CD4-positive, alpha-beta T cell (primary cell): ENCODE measurements around the gene STAT6. TPM values are rescaled to one million over a fixed set of nuclear protein-coding genes. Genes with fewer than 3 reads are reported as not detected.
A peak's percentile ranks its signal among the peaks of the same experiment; 100 is the strongest.
"Not testable (repeated sequence)": the region's sequence is repeated elsewhere in the genome, so short reads cannot be mapped to it uniquely, and the experiment has no call there.

Experiments
- ATAC-seq: fragments of 200-7000 bp; cut with Tn5 transposase; one replicate; pipeline ENCODE4 v1.10.0; 2022; ENCODE audit warnings: mild to moderate bottlenecking; ENCODE audit not compliant: poor library complexity
- CTCF ChIA-PET: fragments of 350-600 bp; sonication (Branson Sonifier 250); formaldehyde crosslinking; loops from one replicate; lab custom pipeline; 2021; ENCODE audit warnings: antibody characterized with exemption, inconsistent platforms; lab: Charles Lee
- POLR2A ChIA-PET: fragments of 350-600 bp; sonication (Branson Sonifier 250); formaldehyde crosslinking; loops from one replicate; lab custom pipeline; 2021; ENCODE audit warnings: antibody characterized with exemption, inconsistent platforms; lab: Charles Lee
- DNase-seq, 14 experiments: peaks; one replicate each; pipeline ENCODE4 v3.0.0-alpha.2; 2013 to 2020; ENCODE audit warnings: mixed read lengths in 2 of 14
- H3K27ac ChIP-seq, 2 donors: one replicate each; pipeline versions ENCODE4 v1.5.1 to v1.7.0; 2013; ENCODE audit warnings: low read length in 2 of 2, low read depth in 1 of 2, mild to moderate bottlenecking in 1 of 2
- H3K27me3 ChIP-seq, 2 experiments: 1 replicate in 1 of 2; 2 replicates in 1 of 2; pipeline versions ENCODE4 v1.6.1 to v1.7.0; 2013; ENCODE audit warnings: low read length in 2 of 2, control low read depth in 1 of 2, mild to moderate bottlenecking in 1 of 2, moderate library complexity in 1 of 2; ENCODE audit not compliant: insufficient read depth in 2 of 2, control insufficient read depth in 1 of 2
- H3K36me3 ChIP-seq: one replicate; pipeline ENCODE4 v1.6.1; 2013; ENCODE audit warnings: low read length, control low read depth; ENCODE audit not compliant: insufficient read depth
- H3K4me1 ChIP-seq: one replicate; pipeline ENCODE4 v1.6.1; 2013; ENCODE audit warnings: low read length, control low read depth; ENCODE audit not compliant: insufficient read depth
- H3K4me3 ChIP-seq: one replicate; pipeline ENCODE4 v1.5.1; 2013; ENCODE audit warnings: mild to moderate bottlenecking, low read length, moderate library complexity
- H3K9me3 ChIP-seq, 2 experiments: 1 replicate in 1 of 2; 2 replicates in 1 of 2; pipeline versions ENCODE4 v1.6.1 to v1.7.0; 2013; ENCODE audit warnings: low read length in 2 of 2, mild to moderate bottlenecking in 2 of 2, control low read depth in 1 of 2, moderate library complexity in 1 of 2; ENCODE audit not compliant: control insufficient read depth in 1 of 2, insufficient read depth in 1 of 2
- H3K27ac Mint-ChIP-seq: one replicate; pipeline ENCODE4 v1.8.0; 2020; ENCODE audit warnings: mixed read lengths
- H3K27me3 Mint-ChIP-seq: one replicate; pipeline ENCODE4 v1.8.0; 2021; ENCODE audit warnings: mixed read lengths
- H3K36me3 Mint-ChIP-seq: one replicate; pipeline ENCODE4 v1.8.0; 2021; ENCODE audit warnings: low read depth, mixed read lengths
- H3K4me1 Mint-ChIP-seq: one replicate; pipeline ENCODE4 v1.8.0; 2021; ENCODE audit warnings: low read depth, mixed read lengths
- H3K4me3 Mint-ChIP-seq: one replicate; pipeline ENCODE4 v1.8.0; 2020; ENCODE audit warnings: mild to moderate bottlenecking, mixed read lengths
- H3K9me3 Mint-ChIP-seq: one replicate; pipeline ENCODE4 v1.8.0; 2020; ENCODE audit warnings: mixed read lengths
- intact Hi-C, 2 experiments: fragments of 100-400 bp; cut with DNase I in 1 of 2; cut with micrococcal nuclease in 1 of 2; formaldehyde crosslinking; loops; one replicate each; pipeline versions ENCODE4 v1.15.1 to v1.9.0; 2023 to 2025; cut with DNase I, micrococcal nuclease
- total RNA-seq, 174 experiments: library from RNA in 2 of 174; stranded (reverse) in 2 of 174; gene quantifications; one replicate each; pipeline ENCODE4 v1.2.3 and lab custom pipeline; 2021 to 2026
- TF ChIP-seq, protein P1 (sequence below): fragments of 200-600 bp; IDR thresholded peaks from one replicate; pipeline ENCODE4 v1.8.0; 2022; ENCODE audit warnings: antibody characterized with exemption, mild to moderate bottlenecking

The STAT6 gene
- total RNA-seq, 2 experiments from 2014 or later = 133 to 144 TPM

DNA sequence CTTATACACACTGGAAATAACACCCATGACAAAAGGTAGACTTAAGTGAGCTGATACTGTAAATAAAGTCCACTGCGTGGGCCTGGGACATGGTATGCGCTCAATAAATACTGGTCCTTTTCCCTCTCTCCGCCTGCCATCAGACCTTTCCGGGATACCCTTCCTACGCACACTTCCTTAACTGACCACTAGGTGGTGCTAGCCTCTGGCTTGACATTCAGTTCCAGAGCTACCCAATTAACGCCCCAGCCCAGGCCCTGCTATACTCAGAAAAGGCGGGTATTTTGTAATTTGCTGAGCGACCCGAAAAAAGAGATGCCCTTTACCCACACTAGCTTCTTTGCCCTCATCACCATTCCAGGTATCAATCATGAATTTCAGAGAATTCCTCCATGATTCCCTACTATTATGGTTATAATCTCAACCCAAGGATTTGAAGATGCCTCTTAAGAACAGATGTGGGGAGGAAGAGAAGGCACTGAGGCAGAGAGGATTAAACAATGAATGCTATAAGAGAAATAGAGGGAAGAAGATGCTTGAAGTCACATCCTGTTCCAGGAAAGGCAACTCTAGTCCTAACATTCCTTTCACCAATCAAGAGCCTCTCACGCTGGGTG, 13.2 kb upstream of the STAT6 start:
- peak overlapping the region; percentile 4 for H3K4me3 Mint-ChIP-seq
- H3K9me3 Mint-ChIP-seq = no peaks in the 10 kb centered on the region
- CTCF ChIA-PET = interaction anchor here (0.6 to 7.8 kb wide), 24 partner anchors 9 to 496 kb away, joined by 3 to 63 read pairs (median 4); partner anchors contain the start of gene STAT6
- ATAC-seq (peak; percentile 73), DNase-seq (peak; percentile 56 to 89 (median 70))
- TF ChIP-seq, protein P1, sequence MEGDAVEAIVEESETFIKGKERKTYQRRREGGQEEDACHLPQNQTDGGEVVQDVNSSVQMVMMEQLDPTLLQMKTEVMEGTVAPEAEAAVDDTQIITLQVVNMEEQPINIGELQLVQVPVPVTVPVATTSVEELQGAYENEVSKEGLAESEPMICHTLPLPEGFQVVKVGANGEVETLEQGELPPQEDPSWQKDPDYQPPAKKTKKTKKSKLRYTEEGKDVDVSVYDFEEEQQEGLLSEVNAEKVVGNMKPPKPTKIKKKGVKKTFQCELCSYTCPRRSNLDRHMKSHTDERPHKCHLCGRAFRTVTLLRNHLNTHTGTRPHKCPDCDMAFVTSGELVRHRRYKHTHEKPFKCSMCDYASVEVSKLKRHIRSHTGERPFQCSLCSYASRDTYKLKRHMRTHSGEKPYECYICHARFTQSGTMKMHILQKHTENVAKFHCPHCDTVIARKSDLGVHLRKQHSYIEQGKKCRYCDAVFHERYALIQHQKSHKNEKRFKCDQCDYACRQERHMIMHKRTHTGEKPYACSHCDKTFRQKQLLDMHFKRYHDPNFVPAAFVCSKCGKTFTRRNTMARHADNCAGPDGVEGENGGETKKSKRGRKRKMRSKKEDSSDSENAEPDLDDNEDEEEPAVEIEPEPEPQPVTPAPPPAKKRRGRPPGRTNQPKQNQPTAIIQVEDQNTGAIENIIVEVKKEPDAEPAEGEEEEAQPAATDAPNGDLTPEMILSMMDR = peak; percentile 98
- intact Hi-C loops = loop anchor here (1.0 to 2.0 kb wide), 3 partner anchors 48 to 59 kb away; no protein-coding TSS in a partner anchor
- no peaks in the 10 kb centered on the region for H3K27me3 ChIP-seq
- no peaks in the 10 kb centered on the region for H3K27me3 Mint-ChIP-seq
- H3K4me1 Mint-ChIP-seq = peaks cover 13% of the 10 kb centered on the region
- no peak overlapping the region for H3K27ac ChIP-seq
- H3K36me3 ChIP-seq = no peaks in the 10 kb centered on the region
- peaks cover 28% of the 10 kb centered on the region for H3K4me1 ChIP-seq
- no peak overlapping the region for H3K27ac Mint-ChIP-seq
- no peaks in the 10 kb centered on the region for H3K36me3 Mint-ChIP-seq
- no peak overlapping the region for H3K4me3 ChIP-seq
- POLR2A ChIA-PET = interaction anchor here (1.0 to 1.9 kb wide), 3 partner anchors 12 to 59 kb away, joined by 3 to 11 read pairs (median 6); partner anchors contain the start of gene STAT6
- no peaks in the 10 kb centered on the region for H3K9me3 ChIP-seq

DNA sequence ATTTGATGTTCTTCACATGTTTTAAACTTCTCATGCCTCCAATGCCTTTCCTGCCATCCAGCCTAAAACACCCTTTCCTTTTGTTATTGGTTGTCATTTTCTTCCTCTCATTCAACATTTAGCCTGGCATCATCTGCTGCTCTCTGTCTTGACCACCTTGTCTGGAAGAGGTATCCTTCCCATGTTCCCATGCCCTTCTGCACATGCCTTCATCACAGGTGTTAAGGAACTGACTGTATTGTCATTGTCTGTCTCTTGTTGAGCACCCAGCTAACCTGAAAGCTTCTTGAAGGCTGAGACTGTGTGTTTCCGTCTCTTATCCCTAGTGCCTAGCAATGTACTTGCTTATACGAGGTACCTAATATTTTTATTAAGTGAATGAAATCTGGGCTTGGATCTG, 12.7 kb upstream of the STAT6 start:
- Histone ChIP-seq H3K9me3 (no peaks in the 10 kb centered on the region), H3K36me3 (no peaks in the 10 kb centered on the region), H3K4me1 (peaks cover 24% of the 10 kb centered on the region), H3K4me3 (no peak overlapping the region), H3K27ac (no peak overlapping the region), H3K27me3 (no peaks in the 10 kb centered on the region)
- Mint-ChIP-seq H3K36me3 (no peaks in the 10 kb centered on the region), H3K9me3 (no peaks in the 10 kb centered on the region), H3K4me3 (no peak overlapping the region), H3K4me1 (peaks cover 13% of the 10 kb centered on the region), H3K27ac (no peak overlapping the region), H3K27me3 (no peaks in the 10 kb centered on the region)
- no peak for DNase-seq
- CTCF ChIA-PET = interaction anchor here (0.8 to 7.8 kb wide), 19 partner anchors 8 to 496 kb away, joined by 3 to 63 read pairs (median 7); partner anchors contain the start of gene STAT6
- intact Hi-C loops = loop anchor here (1.0 to 2.0 kb wide), 3 partner anchors 49 to 59 kb away; no protein-coding TSS in a partner anchor
- POLR2A ChIA-PET = interaction anchor here (1.0 to 1.9 kb wide), 3 partner anchors 12 to 59 kb away, joined by 3 to 11 read pairs (median 6); partner anchors contain the start of gene STAT6
- TF ChIP-seq, protein P1 = no peak
- no peak for ATAC-seq

DNA sequence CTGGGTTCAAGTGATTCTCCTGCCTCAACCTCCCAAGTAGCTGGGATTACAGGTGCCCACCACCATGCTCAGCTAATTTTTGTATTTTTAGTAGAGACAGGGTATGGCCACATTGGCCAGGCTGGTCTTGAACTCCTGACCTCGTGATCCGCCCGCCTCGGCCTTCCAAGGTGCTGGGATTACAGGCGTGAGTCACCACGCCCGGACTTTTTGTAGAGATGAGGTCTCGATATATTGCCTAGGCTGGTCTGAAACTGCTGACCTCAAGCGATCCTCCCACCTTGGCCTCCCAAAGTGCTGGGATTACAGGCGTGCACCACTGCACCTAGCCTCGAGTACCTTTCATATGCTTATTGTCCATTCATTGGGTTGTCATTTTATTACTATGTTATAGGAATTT, 9.6 kb upstream of the STAT6 start:
- ChIA-PET CTCF (interaction anchor here (1.6 kb wide), 1 partner anchor 8 kb away, joined by 6 read pairs; no protein-coding TSS in a partner anchor), POLR2A (interaction anchor here (1.2 kb wide), 1 partner anchor 9 kb away, joined by 4 read pairs; no protein-coding TSS in a partner anchor)
- H3K27ac Mint-ChIP-seq, H3K27ac ChIP-seq, H3K9me3 Mint-ChIP-seq, H3K4me1 ChIP-seq, DNase-seq, H3K9me3 ChIP-seq, H3K4me3 Mint-ChIP-seq, H3K27me3 ChIP-seq, ATAC-seq, H3K4me3 ChIP-seq, H3K36me3 ChIP-seq, H3K36me3 Mint-ChIP-seq, intact Hi-C loops, H3K4me1 Mint-ChIP-seq, H3K27me3 Mint-ChIP-seq: not testable (repeated sequence)
